ENCODE results near the gene ACOX1. TPM values are rescaled to one million over a fixed set of nuclear protein-coding genes. Genes with fewer than 3 reads are reported as not detected.
A peak's percentile ranks its signal among the peaks of the same experiment; 100 is the strongest.

The ACOX1 gene
- 10 to 100 TPM; 17.6 to 33.8 (median 29.1) TPM for total RNA-seq
- 26.6 TPM for total RNA-seq (2013)
- total RNA-seq, result 22.4 to 99.8 (median 57.9) reads per million in 29 experiments

GRCh38 chr17:75978938-75979704, at the start of gene ACOX1, which contains the start of gene TEN1:
Gene ACOX1, minus strand, starts transcription at chr17:75979166. Its CDS starts 93 bp downstream, at chr17:75979073.
Gene TEN1, plus strand, starts transcription at chr17:75979240. Its CDS starts 6,953 bp downstream, at chr17:75986193.
- no peaks in the 10 kb centered on the region for H3K27me3 ChIP-seq (replicated peaks in 1 of 2; ENCODE audit: control insufficient read depth in 2 of 2, extremely low read depth in 1 of 2, insufficient read depth in 2 of 2, low read length in 1 of 2)
- DNase-seq, result peak; percentile 89 to 98 (median 95)
- peak; percentile 94 to 96 (median 95) for ATAC-seq (replicated peaks in 1 of 4)
- Mint-ChIP-seq H3K36me3 (no peaks in the 10 kb centered on the region), H3K27me3 (no peaks in the 10 kb centered on the region), H3K4me1 (peaks cover 45 to 46% (median 46%) of the 10 kb centered on the region in 3 donors), H3K9me3 (no peaks in the 10 kb centered on the region), H3K27ac (peak within 1 kb of the TSS; percentile 99 to 100), H3K4me3 (peak within 1 kb of the TSS; percentile 92 to 99 (median 95))
- peaks cover 5 to 18% of the 10 kb centered on the region in 2 experiments for H3K4me1 ChIP-seq (ENCODE audit: control insufficient read depth in 1 of 2, extremely low read depth in 1 of 2, insufficient read depth in 2 of 2, low read length in 2 of 2)
- ChIA-PET POLR2A (no interaction called here), CTCF (no interaction called here)
- H3K36me3 ChIP-seq (ENCODE audit: control insufficient read depth in 2 of 2, extremely low read depth in 1 of 2, insufficient read depth in 1 of 2, low read length in 1 of 2), result no peaks in the 10 kb centered on the region
- H3K9me3 ChIP-seq, result no peaks in the 10 kb centered on the region
- under 1% methylated on average over 61 of the region's 72 CpGs for WGBS (ENCODE audit: insufficient coverage)
- peak within 1 kb of the TSS; percentile 96 to 99 for H3K4me3 ChIP-seq (ENCODE audit: control insufficient read depth in 1 of 2, extremely low read depth in 1 of 2, low read length in 1 of 2)
- peak within 1 kb of the TSS; percentile 90 for H3K27ac ChIP-seq (ENCODE audit: low read length)

GRCh38 chr17:76027159-76027839, 48.3 kb upstream of the ACOX1 start, which contains the start of gene EVPL:
Gene EVPL, minus strand, starts transcription at chr17:76027306. Its CDS starts 108 bp downstream, at chr17:76027198.
- ChIA-PET POLR2A (no interaction called here), CTCF (interaction anchor here (0.6 kb wide), 2 partner anchors 13 to 825 kb away, joined by 3 read pairs; no protein-coding TSS in a partner anchor)
- Mint-ChIP-seq H3K27me3 (no peaks in the 10 kb centered on the region), H3K4me1 (peaks cover 13 to 24% (median 20%) of the 10 kb centered on the region in 3 donors), H3K27ac (peak within 1 kb of the TSS; percentile 23 to 99), H3K4me3 (peak within 1 kb of the TSS in 1 of 3 donors; percentile 35), H3K36me3 (no peaks in the 10 kb centered on the region), H3K9me3 (no peaks in the 10 kb centered on the region)
- Histone ChIP-seq H3K27me3 (replicated peaks in 1 of 2; ENCODE audit: control insufficient read depth in 2 of 2, extremely low read depth in 1 of 2, insufficient read depth in 2 of 2, low read length in 1 of 2) (no peaks in the 10 kb centered on the region), H3K4me3 (ENCODE audit: control insufficient read depth in 1 of 2, extremely low read depth in 1 of 2, low read length in 1 of 2) (no peak within 1 kb of the TSS), H3K9me3 (no peaks in the 10 kb centered on the region), H3K4me1 (ENCODE audit: control insufficient read depth in 1 of 2, extremely low read depth in 1 of 2, insufficient read depth in 2 of 2, low read length in 2 of 2) (peaks cover 6 to 40% of the 10 kb centered on the region in 2 experiments), H3K36me3 (ENCODE audit: control insufficient read depth in 2 of 2, extremely low read depth in 1 of 2, insufficient read depth in 1 of 2, low read length in 1 of 2) (no peaks in the 10 kb centered on the region), H3K27ac (ENCODE audit: low read length) (no peak within 1 kb of the TSS)
- DNase-seq, result no peak
- WGBS (ENCODE audit: insufficient coverage), result 94% methylated on average over 10 of the region's 24 CpGs
- no peak for ATAC-seq (replicated peaks in 1 of 4)

GRCh38 chr17:76026714-76027158, 47.8 kb upstream of the ACOX1 start:
- H3K36me3 ChIP-seq (ENCODE audit: control insufficient read depth in 2 of 2, extremely low read depth in 1 of 2, insufficient read depth in 1 of 2, low read length in 1 of 2), result no peaks in the 10 kb centered on the region
- H3K4me3 ChIP-seq (ENCODE audit: control insufficient read depth in 1 of 2, extremely low read depth in 1 of 2, low read length in 1 of 2), result no peak overlapping the region
- H3K9me3 ChIP-seq, result no peaks in the 10 kb centered on the region
- 95% methylated on average over 7 of the region's 15 CpGs for WGBS (ENCODE audit: insufficient coverage)
- no peak overlapping the region for H3K27ac ChIP-seq (ENCODE audit: low read length)
- Mint-ChIP-seq H3K4me3 (no peak overlapping the region), H3K27ac (peak overlapping the region in 1 of 2 donors; percentile 28), H3K27me3 (no peaks in the 10 kb centered on the region), H3K36me3 (no peaks in the 10 kb centered on the region), H3K4me1 (peaks cover 13 to 24% (median 20%) of the 10 kb centered on the region in 3 donors), H3K9me3 (no peaks in the 10 kb centered on the region)
- ChIA-PET CTCF (interaction anchor here in 1 of 2 donors (0.6 kb wide), 2 partner anchors 12 to 398 kb away, joined by 3 read pairs; no protein-coding TSS in a partner anchor), POLR2A (no interaction called here)
- H3K4me1 ChIP-seq (ENCODE audit: control insufficient read depth in 1 of 2, extremely low read depth in 1 of 2, insufficient read depth in 2 of 2, low read length in 2 of 2), result peaks cover 6 to 37% of the 10 kb centered on the region in 2 experiments
- DNase-seq (no peak), ATAC-seq (replicated peaks in 1 of 4) (no peak)
- H3K27me3 ChIP-seq (replicated peaks in 1 of 2; ENCODE audit: control insufficient read depth in 2 of 2, extremely low read depth in 1 of 2, insufficient read depth in 2 of 2, low read length in 1 of 2), result no peaks in the 10 kb centered on the region

GRCh38 chr17:76025294-76025693, 46.3 kb upstream of the ACOX1 start:
- WGBS (ENCODE audit: insufficient coverage), result 95% methylated on average over 9 of the region's 12 CpGs
- H3K9me3 ChIP-seq, result no peaks in the 10 kb centered on the region
- Mint-ChIP-seq H3K9me3 (no peaks in the 10 kb centered on the region), H3K36me3 (no peaks in the 10 kb centered on the region), H3K4me3 (no peak overlapping the region), H3K4me1 (peaks cover 13 to 22% (median 17%) of the 10 kb centered on the region in 3 donors), H3K27ac (peak overlapping the region in 1 of 2 donors; percentile 61), H3K27me3 (no peaks in the 10 kb centered on the region)
- H3K27me3 ChIP-seq (replicated peaks in 1 of 2; ENCODE audit: control insufficient read depth in 2 of 2, extremely low read depth in 1 of 2, insufficient read depth in 2 of 2, low read length in 1 of 2), result no peaks in the 10 kb centered on the region
- CTCF ChIA-PET, result no interaction called here
- no peak for DNase-seq
- ATAC-seq (replicated peaks in 1 of 4), result no peak
- POLR2A ChIA-PET, result no interaction called here
- H3K36me3 ChIP-seq (ENCODE audit: control insufficient read depth in 2 of 2, extremely low read depth in 1 of 2, insufficient read depth in 1 of 2, low read length in 1 of 2), result no peaks in the 10 kb centered on the region
- H3K4me1 ChIP-seq (ENCODE audit: control insufficient read depth in 1 of 2, extremely low read depth in 1 of 2, insufficient read depth in 2 of 2, low read length in 2 of 2), result peaks cover 6 to 27% of the 10 kb centered on the region in 2 experiments
- H3K27ac ChIP-seq (ENCODE audit: low read length), result no peak overlapping the region
- H3K4me3 ChIP-seq (ENCODE audit: control insufficient read depth in 1 of 2, extremely low read depth in 1 of 2, low read length in 1 of 2), result no peak overlapping the region

GRCh38 chr17:76024353-76024752, 45.4 kb upstream of the ACOX1 start:
- no peaks in the 10 kb centered on the region for H3K27me3 ChIP-seq (replicated peaks in 1 of 2; ENCODE audit: control insufficient read depth in 2 of 2, extremely low read depth in 1 of 2, insufficient read depth in 2 of 2, low read length in 1 of 2)
- H3K9me3 ChIP-seq, result no peaks in the 10 kb centered on the region
- H3K36me3 Mint-ChIP-seq, result no peaks in the 10 kb centered on the region
- H3K27me3 Mint-ChIP-seq, result no peaks in the 10 kb centered on the region
- CTCF ChIA-PET, result no interaction called here
- POLR2A ChIA-PET, result no interaction called here
- no peak overlapping the region for H3K4me3 ChIP-seq (ENCODE audit: control insufficient read depth in 1 of 2, extremely low read depth in 1 of 2, low read length in 1 of 2)
- DNase-seq, result no peak
- H3K9me3 Mint-ChIP-seq, result no peaks in the 10 kb centered on the region
- no peaks in the 10 kb centered on the region for H3K36me3 ChIP-seq (ENCODE audit: control insufficient read depth in 2 of 2, extremely low read depth in 1 of 2, insufficient read depth in 1 of 2, low read length in 1 of 2)
- ATAC-seq (replicated peaks in 1 of 4), result no peak
- H3K4me3 Mint-ChIP-seq, result no peak overlapping the region
- H3K27ac ChIP-seq (ENCODE audit: low read length), result no peak overlapping the region
- 100% methylated on average over 2 of the region's 9 CpGs for whole genome bisulfite sequencing (ENCODE audit: insufficient coverage)
- H3K27ac Mint-ChIP-seq, result no peak overlapping the region
- H3K4me1 ChIP-seq (ENCODE audit: control insufficient read depth in 1 of 2, extremely low read depth in 1 of 2, insufficient read depth in 2 of 2, low read length in 2 of 2), result peaks cover 3 to 18% of the 10 kb centered on the region in 2 experiments
- H3K4me1 Mint-ChIP-seq, result peaks cover 6 to 14% (median 10%) of the 10 kb centered on the region in 3 donors

GRCh38 chr17:76023900-76024237, 44.9 kb upstream of the ACOX1 start:
- DNase-seq, result no peak
- no peaks in the 10 kb centered on the region for H3K9me3 ChIP-seq
- H3K4me1 Mint-ChIP-seq, result peaks cover 1 to 10% (median 5%) of the 10 kb centered on the region in 3 donors
- no peak overlapping the region for H3K4me3 Mint-ChIP-seq
- H3K27me3 Mint-ChIP-seq, result no peaks in the 10 kb centered on the region
- H3K4me1 ChIP-seq (ENCODE audit: control insufficient read depth in 1 of 2, extremely low read depth in 1 of 2, insufficient read depth in 2 of 2, low read length in 2 of 2), result peaks cover 2 to 13% of the 10 kb centered on the region in 2 experiments
- ChIA-PET POLR2A (no interaction called here), CTCF (no interaction called here)
- H3K36me3 ChIP-seq (ENCODE audit: control insufficient read depth in 2 of 2, extremely low read depth in 1 of 2, insufficient read depth in 1 of 2, low read length in 1 of 2), result no peaks in the 10 kb centered on the region
- H3K27me3 ChIP-seq (replicated peaks in 1 of 2; ENCODE audit: control insufficient read depth in 2 of 2, extremely low read depth in 1 of 2, insufficient read depth in 2 of 2, low read length in 1 of 2), result no peaks in the 10 kb centered on the region
- ATAC-seq (replicated peaks in 1 of 4), result no peak
- H3K27ac Mint-ChIP-seq, result no peak overlapping the region
- 94% methylated on average over 3 of the region's 9 CpGs for WGBS (ENCODE audit: insufficient coverage)
- no peak overlapping the region for H3K4me3 ChIP-seq (ENCODE audit: control insufficient read depth in 1 of 2, extremely low read depth in 1 of 2, low read length in 1 of 2)
- H3K36me3 Mint-ChIP-seq, result no peaks in the 10 kb centered on the region
- no peaks in the 10 kb centered on the region for H3K9me3 Mint-ChIP-seq
- H3K27ac ChIP-seq (ENCODE audit: low read length), result no peak overlapping the region

All from T-cell (primary cell).